Measurements from ENCODE around the gene PTPRF. TPM values are rescaled to one million over a fixed set of nuclear protein-coding genes. Genes with fewer than 3 reads are reported as not detected.

PTPRF gene
- total RNA-seq, 2 experiments from 2014 or later: 3.8 to 4.5 TPM

DNA sequence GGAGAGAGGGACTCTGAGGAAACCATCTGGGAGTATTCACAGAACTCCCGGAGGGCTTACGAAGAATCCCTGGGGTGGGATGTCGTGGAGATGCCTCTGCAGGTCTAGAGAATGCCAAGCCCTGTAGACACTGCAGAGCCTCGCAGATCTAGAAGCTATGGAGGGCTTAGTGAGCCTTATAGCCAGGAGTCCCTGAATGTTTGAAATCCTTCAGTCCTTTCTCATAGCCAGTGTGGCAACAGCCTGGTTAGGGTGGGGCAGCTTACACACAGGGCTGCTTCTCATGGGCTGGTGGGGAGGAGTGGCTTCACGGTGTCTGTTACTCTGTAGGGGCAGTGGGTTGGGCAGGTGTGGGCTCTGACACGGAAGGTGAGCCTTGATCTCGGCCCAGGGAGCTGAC lies 75.1 kb downstream of the PTPRF start:
- no peak for DNase-seq
- no peaks in the 10 kb centered on the region for H3K9me3 Mint-ChIP-seq
- H3K4me3 Mint-ChIP-seq: no peak overlapping the region
- intact Hi-C loops (cut with micrococcal nuclease): no loop called here
- H3K4me1 Mint-ChIP-seq (ENCODE audit: low read depth): no peaks in the 10 kb centered on the region
- no peaks in the 10 kb centered on the region for H3K27me3 Mint-ChIP-seq
- no peak for ATAC-seq
- no peak overlapping the region for H3K27ac Mint-ChIP-seq
- H3K36me3 Mint-ChIP-seq (ENCODE audit: low read depth): no peaks in the 10 kb centered on the region
- ChIA-PET POLR2A (no interaction called here), CTCF (no interaction called here)
- TF ChIP-seq, protein P1, sequence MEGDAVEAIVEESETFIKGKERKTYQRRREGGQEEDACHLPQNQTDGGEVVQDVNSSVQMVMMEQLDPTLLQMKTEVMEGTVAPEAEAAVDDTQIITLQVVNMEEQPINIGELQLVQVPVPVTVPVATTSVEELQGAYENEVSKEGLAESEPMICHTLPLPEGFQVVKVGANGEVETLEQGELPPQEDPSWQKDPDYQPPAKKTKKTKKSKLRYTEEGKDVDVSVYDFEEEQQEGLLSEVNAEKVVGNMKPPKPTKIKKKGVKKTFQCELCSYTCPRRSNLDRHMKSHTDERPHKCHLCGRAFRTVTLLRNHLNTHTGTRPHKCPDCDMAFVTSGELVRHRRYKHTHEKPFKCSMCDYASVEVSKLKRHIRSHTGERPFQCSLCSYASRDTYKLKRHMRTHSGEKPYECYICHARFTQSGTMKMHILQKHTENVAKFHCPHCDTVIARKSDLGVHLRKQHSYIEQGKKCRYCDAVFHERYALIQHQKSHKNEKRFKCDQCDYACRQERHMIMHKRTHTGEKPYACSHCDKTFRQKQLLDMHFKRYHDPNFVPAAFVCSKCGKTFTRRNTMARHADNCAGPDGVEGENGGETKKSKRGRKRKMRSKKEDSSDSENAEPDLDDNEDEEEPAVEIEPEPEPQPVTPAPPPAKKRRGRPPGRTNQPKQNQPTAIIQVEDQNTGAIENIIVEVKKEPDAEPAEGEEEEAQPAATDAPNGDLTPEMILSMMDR (IDR thresholded peaks at IDR 0.05): no peak

- CTCF ChIA-PET: no interaction called here
- POLR2A ChIA-PET: no interaction called here
- no peak overlapping the region for H3K27ac Mint-ChIP-seq
- H3K36me3 Mint-ChIP-seq (ENCODE audit: low read depth): no peaks in the 10 kb centered on the region
- no peak overlapping the region for H3K4me3 Mint-ChIP-seq
- intact Hi-C loops (cut with micrococcal nuclease): no loop called here
- H3K9me3 Mint-ChIP-seq: no peaks in the 10 kb centered on the region
- no peaks in the 10 kb centered on the region for H3K4me1 Mint-ChIP-seq (ENCODE audit: low read depth)
- TF ChIP-seq, protein P1 (IDR thresholded peaks at IDR 0.05): no peak
- DNase-seq: no peak
- no peaks in the 10 kb centered on the region for H3K27me3 Mint-ChIP-seq
- ATAC-seq: no peak
These were observed 75.9 kb downstream of the PTPRF start for GRCh38 chr1:43606624-43607023.

GRCh38 chr1:43608827-43609226 lies 78.1 kb downstream of the PTPRF start:
- Mint-ChIP-seq H3K9me3 (no peaks in the 10 kb centered on the region), H3K27ac (no peak overlapping the region), H3K36me3 (ENCODE audit: low read depth) (no peaks in the 10 kb centered on the region), H3K4me3 (no peak overlapping the region), H3K27me3 (no peaks in the 10 kb centered on the region), H3K4me1 (ENCODE audit: low read depth) (no peaks in the 10 kb centered on the region)
- TF ChIP-seq, protein P1 (IDR thresholded peaks at IDR 0.05): no peak
- POLR2A ChIA-PET: interaction anchor here (0.6 kb wide), 1 partner anchor 1075 kb away, joined by 3 read pairs; no protein-coding TSS in a partner anchor
- ATAC-seq: no peak
- no peak for DNase-seq
- CTCF ChIA-PET: no interaction called here
- intact Hi-C loops (cut with micrococcal nuclease): no loop called here

- Mint-ChIP-seq H3K27ac (no peak overlapping the region), H3K36me3 (ENCODE audit: low read depth) (no peaks in the 10 kb centered on the region), H3K9me3 (no peaks in the 10 kb centered on the region), H3K4me1 (ENCODE audit: low read depth) (no peaks in the 10 kb centered on the region), H3K4me3 (no peak overlapping the region), H3K27me3 (no peaks in the 10 kb centered on the region)
- POLR2A ChIA-PET: no interaction called here
- no peak for ATAC-seq
- no peak for DNase-seq
- intact Hi-C loops (cut with micrococcal nuclease): no loop called here
- CTCF ChIA-PET: no interaction called here
- TF ChIP-seq, protein P1 (IDR thresholded peaks at IDR 0.05): no peak
These were observed 79.7 kb downstream of the PTPRF start for GRCh38 chr1:43610339-43610738.

DNA sequence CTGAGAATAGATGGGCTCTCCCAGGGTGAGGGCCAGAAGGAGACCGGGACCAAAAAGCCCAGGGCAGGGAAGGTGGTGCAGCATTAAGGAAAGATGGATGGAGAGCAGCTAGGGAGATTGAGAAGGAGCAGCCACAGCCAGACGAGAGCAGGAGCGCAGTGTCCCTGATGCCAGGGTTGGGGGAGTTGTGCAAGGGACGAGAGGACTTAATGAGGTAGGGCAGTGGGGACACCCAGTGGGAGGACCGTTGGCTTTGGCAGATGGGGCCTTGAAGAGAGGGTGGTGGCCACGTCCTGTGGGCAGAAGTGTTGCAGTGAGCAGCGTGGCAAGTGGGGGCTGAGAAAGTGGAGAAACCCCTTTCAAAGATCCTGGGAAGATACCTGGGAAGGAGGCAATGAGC lies 81.3 kb downstream of the PTPRF start:
- TF ChIP-seq, protein P1 (IDR thresholded peaks at IDR 0.05): no peak

More for the DNA sequence above, 81.3 kb downstream of the PTPRF start:
- no peak overlapping the region for H3K4me3 Mint-ChIP-seq
- intact Hi-C loops (cut with micrococcal nuclease): no loop called here
- H3K9me3 Mint-ChIP-seq: no peaks in the 10 kb centered on the region
- ChIA-PET CTCF (no interaction called here), POLR2A (no interaction called here)
- no peaks in the 10 kb centered on the region for H3K4me1 Mint-ChIP-seq (ENCODE audit: low read depth)
- H3K27me3 Mint-ChIP-seq: no peaks in the 10 kb centered on the region
- no peak for ATAC-seq
- no peak overlapping the region for H3K27ac Mint-ChIP-seq
- no peaks in the 10 kb centered on the region for H3K36me3 Mint-ChIP-seq (ENCODE audit: low read depth)
- DNase-seq: peak; percentile 9
